Measurements from ENCODE around the gene SLC35D1. TPM values are rescaled to one million over a fixed set of nuclear protein-coding genes. Genes with fewer than 3 reads are reported as not detected.
A peak's percentile ranks its signal among the peaks of the same experiment; 100 is the strongest.

The SLC35D1 gene
- total and polyA plus RNA-seq, 9 of the 15 experiments (the other 6 are each of a cell fraction or from before 2014, with no cell fraction given), result 2.3 to 10.4 (median 6.4) TPM

DNA sequence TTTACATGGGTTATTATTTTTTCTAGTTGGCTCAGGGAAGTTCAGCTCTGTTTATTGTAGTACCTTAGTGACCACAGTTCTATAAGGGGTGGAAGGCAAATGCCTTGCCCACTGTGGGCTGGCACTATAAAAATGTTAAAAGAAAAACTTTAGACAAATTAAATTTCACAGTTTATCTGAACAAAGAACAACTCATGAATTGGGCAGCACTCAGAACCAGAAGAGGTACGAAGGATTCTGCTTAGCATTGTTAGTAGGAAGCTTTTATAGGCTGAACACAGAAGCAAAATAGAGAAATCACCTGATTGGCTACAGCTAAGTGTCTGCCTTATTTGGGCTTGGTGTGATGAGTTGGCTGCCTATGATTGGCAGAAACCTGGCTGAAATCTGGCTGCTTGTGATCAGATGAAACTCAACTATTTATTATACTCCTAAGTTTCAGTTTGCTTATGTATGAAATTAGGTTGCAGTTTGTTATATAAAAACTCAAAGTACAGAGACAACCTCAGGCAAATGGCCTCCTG lies 35.8 kb upstream of the SLC35D1 start:
- no peaks in the 10 kb centered on the region for H3K79me2 ChIP-seq (ENCODE audit: control insufficient read depth, insufficient read depth, low read length)
- WGBS (ENCODE audit: insufficient coverage, low coverage, missing lambda C conversion rate), result 47% methylated on average over 1 of the region's 1 CpG
- H3K27ac ChIP-seq (ENCODE audit: extremely low read depth, low read depth, low read length), result no peak overlapping the region
- H2AFZ ChIP-seq (ENCODE audit: low read depth, low read length), result no peak overlapping the region
- H3K9me3 ChIP-seq (replicated peaks; ENCODE audit: control insufficient read depth, insufficient read depth, low read depth, low read length), result 0 out of 2 replicates have a peak, but pooled peaks cover 2% of the 10 kb centered on the region
- in situ Hi-C loops (cut with MboI), result no loop called here
- BruUV-seq (replicated peaks), result no TSS peak
- ChIA-PET CTCF (ENCODE audit: low intra/inter-chr PET ratio) (no interaction called here), POLR2A (no interaction called here)
- no peak overlapping the region for H3K4me3 ChIP-seq
- H3K9me1 ChIP-seq (ENCODE audit: control insufficient read depth, insufficient read depth, low read length), result no peaks in the 10 kb centered on the region
- peak; percentile 58; the same call in 2 of the 3 replicates for ATAC-seq
- intact Hi-C loops (cut with micrococcal nuclease), result no loop called here
- no peaks in the 10 kb centered on the region for H3K36me3 ChIP-seq (ENCODE audit: control insufficient read depth, insufficient read depth, low read length)
- H3K4me1 ChIP-seq (replicated peaks in 1 of 2; ENCODE audit: control insufficient read depth in 2 of 2, insufficient read depth in 2 of 2, low read length in 2 of 2), result peaks cover 0 to 9% of the 10 kb centered on the region in 2 experiments; a peak in 4 of 5 replicates
- H3K9ac ChIP-seq (ENCODE audit: insufficient read depth in 1 of 2, low read depth in 2 of 2, low read length in 2 of 2), result no peak overlapping the region
- no peak overlapping the region for H3K4me2 ChIP-seq (ENCODE audit: insufficient read depth, low read length)
- TF ChIP-seq NFXL1 (CRISPR knock-in tag; IDR thresholded peaks at IDR 0.05) (no peak), PKNOX1 (IDR thresholded peaks at IDR 0.05) (peak; percentile 28; the same call in 1 of the 2 replicates), L3MBTL2 (IDR thresholded peaks at IDR 0.05) (no peak), SRF (CRISPR knock-in tag; IDR thresholded peaks at IDR 0.05) (peak in 1 of 2 experiments; percentile 92; a peak in 2 of 4 replicates)
- TF ChIP-seq, protein P1, sequence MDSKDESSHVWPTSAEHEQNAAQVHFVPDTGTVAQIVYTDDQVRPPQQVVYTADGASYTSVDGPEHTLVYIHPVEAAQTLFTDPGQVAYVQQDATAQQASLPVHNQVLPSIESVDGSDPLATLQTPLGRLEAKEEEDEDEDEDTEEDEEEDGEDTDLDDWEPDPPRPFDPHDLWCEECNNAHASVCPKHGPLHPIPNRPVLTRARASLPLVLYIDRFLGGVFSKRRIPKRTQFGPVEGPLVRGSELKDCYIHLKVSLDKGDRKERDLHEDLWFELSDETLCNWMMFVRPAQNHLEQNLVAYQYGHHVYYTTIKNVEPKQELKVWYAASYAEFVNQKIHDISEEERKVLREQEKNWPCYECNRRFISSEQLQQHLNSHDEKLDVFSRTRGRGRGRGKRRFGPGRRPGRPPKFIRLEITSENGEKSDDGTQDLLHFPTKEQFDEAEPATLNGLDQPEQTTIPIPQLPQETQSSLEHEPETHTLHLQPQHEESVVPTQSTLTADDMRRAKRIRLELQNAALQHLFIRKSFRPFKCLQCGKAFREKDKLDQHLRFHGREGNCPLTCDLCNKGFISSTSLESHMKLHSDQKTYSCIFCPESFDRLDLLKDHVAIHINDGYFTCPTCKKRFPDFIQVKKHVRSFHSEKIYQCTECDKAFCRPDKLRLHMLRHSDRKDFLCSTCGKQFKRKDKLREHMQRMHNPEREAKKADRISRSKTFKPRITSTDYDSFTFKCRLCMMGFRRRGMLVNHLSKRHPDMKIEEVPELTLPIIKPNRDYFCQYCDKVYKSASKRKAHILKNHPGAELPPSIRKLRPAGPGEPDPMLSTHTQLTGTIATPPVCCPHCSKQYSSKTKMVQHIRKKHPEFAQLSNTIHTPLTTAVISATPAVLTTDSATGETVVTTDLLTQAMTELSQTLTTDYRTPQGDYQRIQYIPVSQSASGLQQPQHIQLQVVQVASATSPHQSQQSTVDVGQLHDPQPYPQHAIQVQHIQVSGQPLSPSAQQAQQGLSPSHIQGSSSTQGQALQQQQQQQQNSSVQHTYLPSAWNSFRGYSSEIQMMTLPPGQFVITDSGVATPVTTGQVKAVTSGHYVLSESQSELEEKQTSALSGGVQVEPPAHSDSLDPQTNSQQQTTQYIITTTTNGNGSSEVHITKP (IDR thresholded peaks at IDR 0.05; ENCODE audit: partially characterized antibody), result no peak
- FAIRE-seq, result no peak
- no peaks in the 10 kb centered on the region for H4K20me1 ChIP-seq (replicated peaks; ENCODE audit: control insufficient read depth, insufficient read depth, low read length)
- DNase-seq (ENCODE audit: extremely low read depth in 1 of 4, low spot score in 3 of 4), result peak in 1 of 4 experiments; percentile 25
- no peaks in the 10 kb centered on the region for H3K27me3 ChIP-seq (ENCODE audit: control insufficient read depth in 2 of 2, insufficient read depth in 2 of 2, low read length in 2 of 2)
